IMR-90 (cell line): ENCODE data around the gene LY6G6F.

ENCODE experiments used
- BHLHE40 ChIP-seq: fragments of 150-350 bp; IDR thresholded peaks from 2 replicates; pipeline ENCODE4 v1.6.1; 2016; ENCODE audit warnings: mild to moderate bottlenecking, low read depth, low read length
- CEBPB ChIP-seq: IDR thresholded peaks from 2 replicates; pipeline ENCODE4 v1.6.1; 2012; ENCODE audit warnings: low read depth, low read length, improper control_type of control experiment
- CTCF ChIP-seq: conservative IDR thresholded peaks from 2 replicates; pipeline ENCODE4 v1.5.1; 2012; ENCODE audit warnings: mild to moderate bottlenecking, low read depth, low read length, improper control_type of control experiment
- MAFK ChIP-seq: IDR thresholded peaks from 2 replicates; pipeline ENCODE4 v1.6.1; 2012; ENCODE audit warnings: low read depth, low read length, improper control_type of control experiment
- MXI1 ChIP-seq: IDR thresholded peaks from 2 replicates; pipeline ENCODE4 v1.6.1; 2012; ENCODE audit warnings: low read depth, mild to moderate bottlenecking, low read length, moderate library complexity, borderline replicate concordance
- POLR2A ChIP-seq: IDR thresholded peaks from 2 replicates; pipeline ENCODE4 v1.6.1; 2012; ENCODE audit warnings: mild to moderate bottlenecking, low read depth, low read length
- RFX5 ChIP-seq: IDR thresholded peaks from 2 replicates; pipeline ENCODE4 v1.8.0; 2012; ENCODE audit warnings: low read depth, mild to moderate bottlenecking, low read length, moderate library complexity

- TF ChIP-seq CTCF: no peak
- no peak for TF ChIP-seq RFX5
- no peak for TF ChIP-seq MXI1
- TF ChIP-seq POLR2A: no peak
- TF ChIP-seq BHLHE40: no peak
- no peak for TF ChIP-seq MAFK
- no peak for TF ChIP-seq CEBPB
These were observed 4.3 kb upstream of the LY6G6F start for GRCh38 chr6:31702405-31702818.
